Cardiac fibroblast (primary cell): ENCODE measurements around the gene ZBTB46.

ENCODE experiments used
- DNase-seq, 2 donors: peaks; one replicate each; pipeline versions ENCODE4 v3.0.0 to v3.0.0-alpha.2; 2010; ENCODE audit warnings: low read depth in 2 of 2
- H3K4me3 ChIP-seq, 2 donors: replicated peaks in 1 of 2; 1 replicate in 1 of 2; 2 replicates in 1 of 2; pipeline ENCODE4 v1.5.1; 2011; ENCODE audit warnings: low read depth in 2 of 2, low read length in 2 of 2, mild to moderate bottlenecking in 2 of 2, moderate library complexity in 1 of 2
- TF ChIP-seq, protein P1 (sequence below): IDR thresholded peaks from one replicate; pipeline ENCODE4 v1.5.1; 2011; ENCODE audit warnings: low read depth, mild to moderate bottlenecking, low read length, inconsistent platforms

The ZBTB46 gene

DNA sequence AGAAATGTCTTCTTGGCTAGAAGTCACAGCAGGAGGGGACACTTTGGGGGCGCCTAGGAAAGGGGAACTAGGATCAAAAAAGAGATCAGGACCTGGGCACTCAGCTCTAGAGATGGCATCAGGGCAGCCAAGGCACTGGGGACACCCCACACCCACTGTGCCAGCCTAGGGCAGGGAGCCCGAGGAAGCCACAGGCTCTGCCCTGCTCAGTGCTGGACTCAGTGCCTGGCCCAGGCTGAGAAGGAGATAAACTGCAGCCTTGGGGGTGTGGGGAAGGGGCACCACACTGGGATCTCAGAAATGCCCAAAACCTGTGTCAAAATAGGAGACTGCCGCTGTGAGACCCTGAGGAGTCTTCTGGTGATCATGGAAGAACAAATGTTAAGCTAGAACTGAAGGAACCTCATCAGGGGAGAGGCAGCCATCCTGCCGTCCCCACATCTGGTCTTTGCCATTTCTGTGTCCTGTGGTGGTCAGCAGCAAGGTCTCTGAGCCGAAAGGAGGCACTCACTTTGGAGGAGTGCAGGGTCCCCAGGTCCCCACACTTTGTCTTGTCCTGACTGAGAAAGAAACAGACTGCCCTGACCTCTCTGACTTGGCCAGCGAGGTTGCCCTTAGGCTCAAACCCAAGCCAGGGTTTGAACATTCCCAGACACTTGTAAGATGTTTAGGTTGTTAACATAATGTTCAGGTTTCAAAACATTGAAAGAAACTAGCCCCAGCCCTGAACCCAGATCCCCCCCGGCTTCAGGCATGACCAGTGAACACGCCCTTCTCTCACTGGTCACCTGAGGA, 125.6 kb downstream of the ZBTB46 start:
- H3K4me3 ChIP-seq, result no peak overlapping the region
- no peak for DNase-seq
- TF ChIP-seq, protein P1, sequence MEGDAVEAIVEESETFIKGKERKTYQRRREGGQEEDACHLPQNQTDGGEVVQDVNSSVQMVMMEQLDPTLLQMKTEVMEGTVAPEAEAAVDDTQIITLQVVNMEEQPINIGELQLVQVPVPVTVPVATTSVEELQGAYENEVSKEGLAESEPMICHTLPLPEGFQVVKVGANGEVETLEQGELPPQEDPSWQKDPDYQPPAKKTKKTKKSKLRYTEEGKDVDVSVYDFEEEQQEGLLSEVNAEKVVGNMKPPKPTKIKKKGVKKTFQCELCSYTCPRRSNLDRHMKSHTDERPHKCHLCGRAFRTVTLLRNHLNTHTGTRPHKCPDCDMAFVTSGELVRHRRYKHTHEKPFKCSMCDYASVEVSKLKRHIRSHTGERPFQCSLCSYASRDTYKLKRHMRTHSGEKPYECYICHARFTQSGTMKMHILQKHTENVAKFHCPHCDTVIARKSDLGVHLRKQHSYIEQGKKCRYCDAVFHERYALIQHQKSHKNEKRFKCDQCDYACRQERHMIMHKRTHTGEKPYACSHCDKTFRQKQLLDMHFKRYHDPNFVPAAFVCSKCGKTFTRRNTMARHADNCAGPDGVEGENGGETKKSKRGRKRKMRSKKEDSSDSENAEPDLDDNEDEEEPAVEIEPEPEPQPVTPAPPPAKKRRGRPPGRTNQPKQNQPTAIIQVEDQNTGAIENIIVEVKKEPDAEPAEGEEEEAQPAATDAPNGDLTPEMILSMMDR, result no peak

- no peak overlapping the region for H3K4me3 ChIP-seq
- no peak for DNase-seq
- TF ChIP-seq, protein P1, result no peak
These were observed 126.3 kb downstream of the ZBTB46 start for GRCh38 chr20:63704749-63705117.

DNA sequence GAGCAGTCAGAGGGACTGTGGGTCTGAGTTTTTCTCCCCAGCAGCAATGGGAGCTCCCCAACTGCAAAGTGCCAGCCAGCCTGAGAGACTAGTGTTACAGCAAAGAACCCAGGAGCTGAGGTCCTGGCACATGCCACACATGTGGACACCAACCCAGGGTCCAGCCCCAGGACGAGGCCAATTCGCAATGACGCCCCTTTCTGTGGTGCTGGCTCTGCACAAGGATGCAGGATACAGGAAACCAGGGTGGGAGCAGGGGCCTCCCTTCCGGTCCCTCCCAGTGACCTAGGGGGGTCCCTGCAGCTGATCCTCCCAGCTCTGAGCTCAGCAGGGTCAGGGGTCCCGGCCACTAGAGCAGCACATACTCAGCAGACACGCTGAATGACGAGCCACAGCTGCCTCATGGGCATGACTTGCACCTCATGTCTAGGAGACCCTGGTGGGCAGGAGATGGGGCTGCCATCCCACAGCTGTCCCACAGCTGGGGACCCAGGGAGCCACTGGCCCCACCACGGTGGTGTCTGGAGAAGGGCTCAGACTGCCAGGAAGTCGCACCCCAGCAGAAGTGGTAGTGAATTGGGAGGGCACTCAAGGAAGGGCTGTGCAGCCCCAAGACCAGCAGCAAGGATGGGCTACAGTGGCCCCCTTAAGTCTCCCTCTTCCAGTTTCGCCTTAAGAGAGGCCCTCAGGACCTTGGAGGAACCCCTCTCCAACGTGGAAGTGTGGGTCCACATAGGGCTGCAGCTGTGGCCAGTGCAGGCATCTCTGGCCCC, 126.9 kb downstream of the ZBTB46 start:
- no peak for DNase-seq
- TF ChIP-seq, protein P1, result no peak
- H3K4me3 ChIP-seq, result no peak overlapping the region

DNA sequence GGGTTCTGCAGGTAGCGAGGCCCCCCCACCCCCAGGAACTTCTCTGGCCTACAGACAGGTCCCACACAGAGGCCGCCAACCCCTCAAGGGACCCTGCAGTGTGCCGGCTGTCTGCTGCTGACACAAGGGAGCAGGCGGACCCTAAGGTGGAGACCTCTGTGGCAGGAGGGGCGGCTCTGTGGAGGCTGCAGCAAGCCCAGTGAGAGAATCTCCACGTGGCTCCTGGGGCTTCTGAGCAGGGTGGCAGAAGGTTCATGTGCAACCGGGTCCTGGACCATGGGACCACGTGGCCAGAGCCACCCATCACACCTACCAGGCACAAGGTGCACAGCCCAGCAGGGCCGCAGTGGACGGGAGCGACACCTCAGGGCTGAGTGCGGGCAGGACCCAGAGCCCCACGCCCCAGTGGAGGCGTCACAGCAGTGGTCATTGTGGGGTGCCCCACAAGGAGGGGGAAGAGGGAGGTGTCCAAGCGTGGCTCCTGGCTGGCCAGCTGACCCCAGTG, 127.5 kb downstream of the ZBTB46 start:
- no peak overlapping the region for H3K4me3 ChIP-seq
- TF ChIP-seq, protein P1, result no peak
- no peak for DNase-seq

DNA sequence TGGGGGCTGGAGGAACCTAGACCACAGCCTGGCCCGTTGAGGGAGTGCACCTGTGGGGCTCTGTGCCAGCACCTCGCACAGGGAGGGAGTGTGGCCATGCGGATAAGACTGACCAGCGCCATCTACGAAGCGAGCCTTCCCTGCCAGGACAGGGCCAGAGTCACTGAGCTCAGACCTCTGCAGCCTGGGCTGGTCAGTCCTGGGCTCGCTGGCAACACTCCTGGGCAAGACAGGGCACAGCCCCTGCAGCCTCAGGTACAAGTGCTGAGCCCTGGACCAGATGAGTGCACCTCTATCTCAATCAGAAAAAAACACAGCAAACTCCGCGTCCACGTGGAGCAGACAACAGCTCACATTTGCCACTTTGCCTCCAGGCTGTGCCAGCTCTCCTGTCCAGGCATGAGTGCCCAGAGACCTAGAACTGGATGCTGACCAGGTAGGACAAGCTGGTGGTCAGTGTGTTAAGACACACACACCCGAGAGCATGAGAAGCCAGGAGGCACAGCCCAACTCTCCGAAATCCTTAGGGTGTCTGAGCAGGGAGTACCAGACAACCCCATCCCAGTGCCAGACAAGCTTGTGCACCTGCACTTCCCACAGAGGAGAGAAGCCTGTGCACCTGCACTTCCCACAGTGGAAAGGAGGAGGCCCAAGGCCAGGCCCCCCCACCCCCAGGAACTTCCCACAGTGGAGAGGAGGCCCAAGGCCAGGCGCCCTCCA, 128.2 kb downstream of the ZBTB46 start:
- H3K4me3 ChIP-seq, result no peak overlapping the region
- TF ChIP-seq, protein P1, result no peak
- no peak for DNase-seq

DNA sequence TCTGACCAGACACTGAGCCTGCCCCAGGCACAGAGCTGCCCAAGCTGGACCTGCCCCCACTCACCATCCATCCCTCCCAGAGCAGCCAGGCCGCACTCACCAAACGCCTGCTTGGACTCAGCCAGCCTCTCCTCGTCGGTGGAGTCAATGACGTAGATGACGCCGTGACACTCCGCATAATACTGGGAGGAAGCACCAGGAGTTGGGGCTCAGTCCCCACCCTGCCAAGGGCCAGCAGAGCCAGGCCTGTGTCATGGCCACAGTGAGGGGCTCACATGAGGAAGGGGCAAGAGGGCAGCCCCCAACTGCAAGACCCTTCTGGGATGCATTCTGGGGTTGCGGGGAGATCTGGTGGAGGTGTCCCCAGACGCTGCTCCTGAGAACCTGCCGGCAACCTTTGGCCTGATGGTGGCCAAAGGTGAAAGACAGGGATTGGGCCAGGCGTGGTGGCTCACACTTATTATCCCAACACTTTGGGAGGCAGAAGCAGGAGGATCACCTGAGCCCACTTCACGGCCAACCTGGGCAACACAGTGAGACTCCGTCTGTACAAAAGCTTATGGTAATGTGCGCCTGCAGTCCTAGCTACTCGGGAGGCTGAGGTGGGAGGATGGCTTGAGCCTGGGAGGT, 128.9 kb downstream of the ZBTB46 start:
- no peak for DNase-seq
- H3K4me3 ChIP-seq, result no peak overlapping the region
- TF ChIP-seq, protein P1, result no peak
